H1 (cell line): Measurements from ENCODE around the gene CYTH1.

Experiments used
- CEBPB ChIP-seq: IDR thresholded peaks from 2 replicates; pipeline ENCODE4 v1.6.1; 2012; ENCODE audit warnings: low read depth, low read length
- EP300 ChIP-seq, 2 experiments: IDR thresholded peaks; 1 replicate in 1 of 2; 2 replicates in 1 of 2; pipeline ENCODE4 v1.6.1; 2011 to 2012; ENCODE audit warnings: low read depth in 2 of 2, low read length in 2 of 2, mild to moderate bottlenecking in 2 of 2, borderline replicate concordance in 1 of 2, inconsistent platforms in 1 of 2, moderate library complexity in 1 of 2
- POLR2A ChIP-seq, 2 experiments: IDR thresholded peaks; 1 replicate in 1 of 2; 2 replicates in 1 of 2; pipeline ENCODE4 v1.6.1; 2011; ENCODE audit warnings: low read depth in 2 of 2, low read length in 2 of 2, mild to moderate bottlenecking in 2 of 2; ENCODE audit errors: control extremely low read depth in 1 of 2
- RBBP5 ChIP-seq: IDR thresholded peaks from 2 replicates; pipeline ENCODE4 v1.7.1; 2012; ENCODE audit warnings: low read depth, mild to moderate bottlenecking, inconsistent platforms, low read length, moderate library complexity, borderline replicate concordance
- SUZ12 ChIP-seq: fragments of 200-600 bp; sonication (generic); IDR thresholded peaks from 2 replicates; pipeline ENCODE4 v1.6.1; 2012; ENCODE audit warnings: mild to moderate bottlenecking, inconsistent platforms, low read length, moderate library complexity, mixed read lengths
- TF ChIP-seq, protein P1 (sequence below): IDR thresholded peaks from 2 replicates; pipeline ENCODE4 v1.6.1; 2011; ENCODE audit warnings: low read depth, mild to moderate bottlenecking, low read length; ENCODE audit not compliant: insufficient read depth
- TF ChIP-seq, protein P2 (sequence below), 3 experiments: IDR thresholded peaks; 1 replicate in 2 of 3; 2 replicates in 1 of 3; pipeline versions ENCODE4 v1.5.1 to v1.6.1; 2011; ENCODE audit warnings: low read length in 3 of 3, mild to moderate bottlenecking in 3 of 3, inconsistent platforms in 2 of 3, low read depth in 1 of 3, moderate library complexity in 1 of 3; ENCODE audit not compliant: insufficient read depth in 1 of 3; ENCODE audit errors: control extremely low read depth in 1 of 3

DNA sequence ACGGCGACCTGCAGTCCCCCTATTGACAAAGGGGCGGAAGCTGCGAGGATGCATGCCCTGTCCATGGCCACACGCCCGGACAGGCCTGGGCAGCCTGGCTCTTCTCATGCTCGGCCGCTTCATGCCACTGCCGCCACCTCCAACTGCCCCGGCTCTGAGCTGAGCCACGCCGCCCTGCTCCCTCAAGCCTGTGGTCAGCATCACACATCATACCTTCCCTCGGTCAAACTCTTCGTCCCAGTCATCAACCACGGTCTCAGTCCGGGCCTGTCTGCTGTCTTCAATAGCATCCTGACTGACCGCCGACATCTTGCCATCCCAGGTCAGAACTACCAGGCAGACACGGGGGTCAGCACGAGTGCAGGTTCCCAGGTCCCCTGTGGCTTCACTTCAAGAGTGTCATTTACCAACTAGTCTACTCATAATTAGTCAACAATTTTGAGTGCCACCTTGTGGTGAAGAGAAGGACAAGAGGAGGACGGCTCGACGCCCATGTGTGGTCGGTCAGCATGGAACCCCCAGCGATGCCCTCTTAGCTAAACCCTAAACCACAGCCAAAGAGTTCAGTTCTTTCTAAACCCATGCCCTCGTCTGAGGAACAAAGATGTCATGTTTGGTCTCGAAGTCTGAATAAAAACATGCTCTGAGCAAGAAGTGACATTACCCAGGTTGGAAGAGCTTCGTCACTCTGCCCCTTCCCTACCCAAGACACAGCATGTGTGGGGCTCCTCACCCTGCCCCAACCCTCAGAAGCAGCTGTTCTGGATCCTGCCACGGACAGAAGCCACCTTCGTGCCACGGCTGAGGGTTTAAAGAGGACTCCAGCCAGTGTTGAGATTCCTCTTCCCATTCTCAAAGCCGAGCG, 16.9 kb upstream of the CYTH1 start:
- TF ChIP-seq EP300 (IDR thresholded peaks at IDR 0.05; ENCODE audit: borderline replicate concordance in 1 of 2, low read depth in 2 of 2, low read length in 2 of 2), result no peak
- TF ChIP-seq, protein P1, sequence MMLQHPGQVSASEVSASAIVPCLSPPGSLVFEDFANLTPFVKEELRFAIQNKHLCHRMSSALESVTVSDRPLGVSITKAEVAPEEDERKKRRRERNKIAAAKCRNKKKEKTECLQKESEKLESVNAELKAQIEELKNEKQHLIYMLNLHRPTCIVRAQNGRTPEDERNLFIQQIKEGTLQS, result no peak
- no peak for TF ChIP-seq SUZ12
- TF ChIP-seq RBBP5, result no peak
- TF ChIP-seq, protein P2, sequence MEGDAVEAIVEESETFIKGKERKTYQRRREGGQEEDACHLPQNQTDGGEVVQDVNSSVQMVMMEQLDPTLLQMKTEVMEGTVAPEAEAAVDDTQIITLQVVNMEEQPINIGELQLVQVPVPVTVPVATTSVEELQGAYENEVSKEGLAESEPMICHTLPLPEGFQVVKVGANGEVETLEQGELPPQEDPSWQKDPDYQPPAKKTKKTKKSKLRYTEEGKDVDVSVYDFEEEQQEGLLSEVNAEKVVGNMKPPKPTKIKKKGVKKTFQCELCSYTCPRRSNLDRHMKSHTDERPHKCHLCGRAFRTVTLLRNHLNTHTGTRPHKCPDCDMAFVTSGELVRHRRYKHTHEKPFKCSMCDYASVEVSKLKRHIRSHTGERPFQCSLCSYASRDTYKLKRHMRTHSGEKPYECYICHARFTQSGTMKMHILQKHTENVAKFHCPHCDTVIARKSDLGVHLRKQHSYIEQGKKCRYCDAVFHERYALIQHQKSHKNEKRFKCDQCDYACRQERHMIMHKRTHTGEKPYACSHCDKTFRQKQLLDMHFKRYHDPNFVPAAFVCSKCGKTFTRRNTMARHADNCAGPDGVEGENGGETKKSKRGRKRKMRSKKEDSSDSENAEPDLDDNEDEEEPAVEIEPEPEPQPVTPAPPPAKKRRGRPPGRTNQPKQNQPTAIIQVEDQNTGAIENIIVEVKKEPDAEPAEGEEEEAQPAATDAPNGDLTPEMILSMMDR (IDR thresholded peaks at IDR 0.05; ENCODE audit: control extremely low read depth in 1 of 3, insufficient read depth in 1 of 3, low read depth in 1 of 3, low read length in 3 of 3), result peak; percentile 11 to 42 (median 23); a peak in 3 of 4 replicates
- no peak for TF ChIP-seq POLR2A (IDR thresholded peaks at IDR 0.05; ENCODE audit: control extremely low read depth in 1 of 2, low read depth in 2 of 2, low read length in 2 of 2)
- TF ChIP-seq CEBPB, result no peak
